Psoas muscle (tissue), 8 donors: ENCODE data around the gene MAML3. TPM values are rescaled to one million over a fixed set of nuclear protein-coding genes. Genes with fewer than 3 reads are reported as not detected.

Source experiments
- ATAC-seq, 4 donors: fragments of 200-7000 bp; cut with Tn5 transposase; one replicate each; pipeline ENCODE4 v1.9.1; 2020; ENCODE audit warnings: moderate library complexity in 3 of 4, mild to moderate bottlenecking in 2 of 4
- DNase-seq, 2 donors: peaks; one replicate each; pipeline ENCODE4 v3.0.0-alpha.2; 2020
- H3K27ac ChIP-seq: fragments of 200-600 bp; one replicate; pipeline ENCODE4 v1.8.0; 2022
- H3K27me3 ChIP-seq, 3 donors: fragments of 200-600 bp in 1 of 3; one replicate each; pipeline versions ENCODE4 v1.6.1 to v1.8.0; 2013 to 2022; ENCODE audit warnings: low read length in 2 of 3, mild to moderate bottlenecking in 2 of 3, moderate library complexity in 1 of 3; ENCODE audit not compliant: insufficient read depth in 3 of 3
- H3K36me3 ChIP-seq, 2 donors: fragments of 200-600 bp in 1 of 2; one replicate each; pipeline versions ENCODE4 v1.6.1 to v1.8.0; 2013 to 2022; ENCODE audit warnings: low read depth in 1 of 2, mild to moderate bottlenecking in 1 of 2, moderate library complexity in 1 of 2; ENCODE audit not compliant: insufficient read depth in 1 of 2
- H3K4me1 ChIP-seq: fragments of 200-600 bp; one replicate; pipeline ENCODE4 v1.8.0; 2022
- H3K4me3 ChIP-seq: fragments of 200-600 bp; one replicate; pipeline ENCODE4 v1.8.0; 2022; ENCODE audit warnings: mild to moderate bottlenecking
- H3K9me3 ChIP-seq: fragments of 200-600 bp; one replicate; pipeline ENCODE4 v1.8.0; 2022
- CTCF ChIP-seq: fragments of 200-600 bp; IDR thresholded peaks from one replicate; pipeline ENCODE4 v1.8.0; 2022; ENCODE audit warnings: antibody characterized with exemption
- WGBS, 3 donors: extraction: QIAGEN DNeasy Blood & Tissue Kit; methylation state at CpG; one replicate each; pipeline versions ENCODE4 v1.1.6 to v1.1.7; 2013; 5-methylcytosine and 5-hydroxymethylcytosine counted together
- intact Hi-C, 2 donors: fragments of 100-400 bp; cut with DNase I; formaldehyde crosslinking; loops; one replicate each; pipeline versions ENCODE4 v1.11.0 to v1.14.2; 2022
- polyA plus RNA-seq, 3 donors: library from polyadenylated mRNA; stranded (reverse); fragments of 200-250 nt; gene quantifications; one replicate each; pipeline ENCODE4 v1.2.3, GENCODE V29; 2013
- total RNA-seq, 4 donors: library from RNA; stranded (reverse); fragmentation: NEBNext Ultra II Directional in 2 of 4; extraction: Animal tissue kit (Norgen Biotek cat#: 25700) in 2 of 4; gene quantifications; one replicate each; pipeline versions ENCODE4 v1.2.1 to v1.2.4, GENCODE V29; 2021 to 2023
- donor health status: healthy with polysubstance abuse.
- donor health status: DM: no; HTN: no; CAD: no; lungs with moderate emphysema.
- donor health status: Bipolar disorder and iron deficiency.
- donor health status: healthy.
- donor health status: DM: yes; HTN: yes; CAD: no.
- donor health status: DM: no; HTN: no; CAD: no.
- donor health status: DM: no; HTN: no; CAD: no.
- donor health status: DM: yes; HTN: yes; CAD: no.

The MAML3 gene
- total and polyA plus RNA-seq, 7 donors = 0.43 to 2.7 (median 0.74) TPM

GRCh38 chr4:139839403-139840031, 314.5 kb downstream of the MAML3 start:
- Histone ChIP-seq H3K36me3 (no peaks in the 10 kb centered on the region), H3K4me3 (no peak overlapping the region), H3K4me1 (no peaks in the 10 kb centered on the region), H3K9me3 (no peaks in the 10 kb centered on the region), H3K27me3 (no peaks in the 10 kb centered on the region), H3K27ac (no peak overlapping the region)
- intact Hi-C loops = no loop called here
- TF ChIP-seq CTCF = no peak
- no peak for DNase-seq
- WGBS, 3 donors = 74 to 79% (median 76%) methylated on average over 6 of the region's 6 CpGs
- no peak for ATAC-seq

GRCh38 chr4:139838811-139839210, 315.2 kb downstream of the MAML3 start:
- no peaks in the 10 kb centered on the region for H3K9me3 ChIP-seq
- DNase-seq = no peak
- no peak overlapping the region for H3K27ac ChIP-seq
- no peaks in the 10 kb centered on the region for H3K27me3 ChIP-seq
- H3K4me1 ChIP-seq = no peaks in the 10 kb centered on the region
- no peaks in the 10 kb centered on the region for H3K36me3 ChIP-seq
- no peak for TF ChIP-seq CTCF
- ATAC-seq = no peak
- intact Hi-C loops = no loop called here
- WGBS, 3 donors = 82 to 84% (median 84%) methylated on average over 3 of the region's 3 CpGs
- no peak overlapping the region for H3K4me3 ChIP-seq

GRCh38 chr4:139834981-139835391, 319.0 kb downstream of the MAML3 start:
- Histone ChIP-seq H3K27me3 (no peaks in the 10 kb centered on the region), H3K4me3 (no peak overlapping the region), H3K4me1 (no peaks in the 10 kb centered on the region), H3K27ac (no peak overlapping the region), H3K9me3 (no peaks in the 10 kb centered on the region), H3K36me3 (no peaks in the 10 kb centered on the region)
- WGBS, 3 donors = 90 to 98% (median 93%) methylated on average over 2 of the region's 2 CpGs
- TF ChIP-seq CTCF = no peak
- no peak for ATAC-seq
- intact Hi-C loops = no loop called here
- no peak for DNase-seq

- 92 to 95% (median 95%) methylated on average over 8 of the region's 8 CpGs for WGBS, 3 donors
- DNase-seq (no peak), ATAC-seq (no peak)
- Histone ChIP-seq H3K27ac (no peak overlapping the region), H3K9me3 (no peaks in the 10 kb centered on the region), H3K4me3 (no peak overlapping the region), H3K27me3 (no peaks in the 10 kb centered on the region), H3K4me1 (no peaks in the 10 kb centered on the region), H3K36me3 (no peaks in the 10 kb centered on the region)
- no peak for TF ChIP-seq CTCF
- intact Hi-C loops = no loop called here
Measured at GRCh38 chr4:139834226-139834662, 319.7 kb downstream of the MAML3 start.
